Right atrium auricular region (tissue), 2 donors: ENCODE measurements around the gene ACADSB. TPM values are rescaled to one million over a fixed set of nuclear protein-coding genes. Genes with fewer than 3 reads are reported as not detected.

ENCODE experiments used
- DNase-seq: peaks from one replicate; pipeline ENCODE4 v3.0.0-alpha.2; 2019; ENCODE audit warnings: low spot score
- H3K27ac ChIP-seq, 2 donors: fragments of 200-600 bp; sonication (generic); 1 replicate in 1 of 2; 2 replicates in 1 of 2; pipeline ENCODE4 v1.5.1; 2016 to 2019
- H3K27me3 ChIP-seq, 2 donors: fragments of 200-600 bp; sonication (generic); one replicate each; pipeline versions ENCODE4 v1.5.1 to v1.6.0; 2017 to 2019
- H3K36me3 ChIP-seq: fragments of 200-600 bp; sonication (generic); one replicate; pipeline ENCODE4 v1.5.1; 2016
- H3K4me1 ChIP-seq, 2 donors: fragments of 200-600 bp; sonication (generic); one replicate each; pipeline versions ENCODE4 v1.5.1 to v1.6.0; 2017 to 2019
- H3K4me3 ChIP-seq, 2 donors: fragments of 200-600 bp; sonication (generic); 1 replicate in 1 of 2; 2 replicates in 1 of 2; pipeline ENCODE4 v1.5.1; 2017 to 2019; ENCODE audit warnings: mild to moderate bottlenecking in 1 of 2, moderate library complexity in 1 of 2
- H3K9me3 ChIP-seq, 2 donors: fragments of 200-600 bp; sonication (generic); one replicate each; pipeline ENCODE4 v1.5.1; 2019
- CTCF ChIP-seq, 2 donors: fragments of 200-600 bp; sonication (generic); IDR thresholded peaks; one replicate each; pipeline ENCODE4 v1.5.1; 2019; ENCODE audit warnings: antibody characterized with exemption in 2 of 2
- total RNA-seq, 2 donors: library from RNA; depleted of rRNA; stranded (reverse); fragments of >200 nt; gene quantifications; one replicate each; pipeline ENCODE4 v1.1.0, GENCODE V29; 2016

Gene ACADSB
- total RNA-seq, 2 donors from 2014 or later = 17.7 to 41.1 TPM

- Histone ChIP-seq H3K27ac (no peak overlapping the region), H3K4me1 (no peaks in the 10 kb centered on the region), H3K9me3 (no peaks in the 10 kb centered on the region), H3K36me3 (no peaks in the 10 kb centered on the region), H3K4me3 (no peak overlapping the region), H3K27me3 (no peaks in the 10 kb centered on the region)
- no peak for DNase-seq
- no peak for TF ChIP-seq CTCF (IDR thresholded peaks at IDR 0.05)
These were observed 95.1 kb downstream of the ACADSB start for GRCh38 chr10:123103944-123104343.

Other genes starting within 250 kb of the ACADSB start
- under 1 TPM in 1 of 2 donors, not detected in 1; 0.31 TPM for gene CUZD1, start 163.1 kb upstream of the ACADSB start, total RNA-seq
- 1 to 10 TPM; 1.1 to 1.7 TPM for gene FAM24B, start 129.4 kb upstream of the ACADSB start, total RNA-seq
- gene FAM24A, start 98.4 kb upstream of the ACADSB start, total RNA-seq = not detected
- 1 to 10 TPM; 4.1 to 4.4 TPM for gene C10orf88, start 54.8 kb upstream of the ACADSB start, total RNA-seq
- 1 to 10 TPM; 3.0 to 5.9 TPM for gene PSTK, start 28.6 kb upstream of the ACADSB start, total RNA-seq
- gene IKZF5, start 211 bp upstream of the ACADSB start, total RNA-seq = 1 to 10 TPM; 5.0 to 7.9 TPM
- gene HMX3, start 127.0 kb downstream of the ACADSB start, total RNA-seq = not detected
- not detected for gene HMX2, start 139.1 kb downstream of the ACADSB start, total RNA-seq
- 10 to 100 TPM; 35.4 to 36.9 TPM for gene BUB3, start 145.4 kb downstream of the ACADSB start, total RNA-seq